Measurements from ENCODE around the gene TRIM24. TPM values are rescaled to one million over a fixed set of nuclear protein-coding genes. Genes with fewer than 3 reads are reported as not detected.

Gene TRIM24
- total and polyA plus RNA-seq, 2 of the 13 experiments (the other 11 are each of a cell fraction or from before 2014, with no cell fraction given) = 100 to 106 TPM

GRCh38 chr7:138460649-138461607 is 869 bp downstream of the TRIM24 start (continued):
- TF ChIP-seq ZNF512 (CRISPR knock-in tag; IDR thresholded peaks at IDR 0.05) = no peak
- TF ChIP-seq ZNF256 (CRISPR knock-in tag; conservative IDR thresholded peaks at IDR 0.05) = no peak
- TF ChIP-seq KLF12 (CRISPR knock-in tag; IDR thresholded peaks at IDR 0.05; ENCODE audit: borderline replicate concordance) = 0 out of 2 replicates have a peak, but pooled peaks have one; percentile 2
- TF ChIP-seq SMARCE1 (IDR thresholded peaks at IDR 0.05; ENCODE audit: borderline replicate concordance) = no peak
- TF ChIP-seq ZNF780A (CRISPR knock-in tag; IDR thresholded peaks at IDR 0.05) = no peak
- TF ChIP-seq REST (IDR thresholded peaks at IDR 0.05; ENCODE audit: borderline replicate concordance in 1 of 2, low read depth in 1 of 2, low read length in 2 of 2) = no peak
- TF ChIP-seq NRL (CRISPR knock-in tag; IDR thresholded peaks at IDR 0.05; ENCODE audit: borderline replicate concordance) = no peak
- TF ChIP-seq SNAPC4 (CRISPR knock-in tag; IDR thresholded peaks at IDR 0.05) = no peak
- no peak for TF ChIP-seq CREM (IDR thresholded peaks at IDR 0.05)
- TF ChIP-seq CREM (CRISPR knock-in tag; IDR thresholded peaks at IDR 0.05) = no peak
- no peak for TF ChIP-seq ZNF83 (CRISPR knock-in tag; IDR thresholded peaks at IDR 0.05; ENCODE audit: borderline replicate concordance)
- TF ChIP-seq ZNF276 (CRISPR knock-in tag; IDR thresholded peaks at IDR 0.05; ENCODE audit: low read depth) = no peak
- no peak for TF ChIP-seq ZNF629 (CRISPR knock-in tag; conservative IDR thresholded peaks at IDR 0.05)
- TF ChIP-seq ZNF713 (CRISPR knock-in tag; IDR thresholded peaks at IDR 0.05) = no peak
- TF ChIP-seq ZNF589 (CRISPR knock-in tag; conservative IDR thresholded peaks at IDR 0.05) = 0 out of 2 replicates have a peak, but pooled peaks have one; percentile 46
